HCT116 (cell line): Measurements from ENCODE around the gene COL19A1. TPM values are rescaled to one million over a fixed set of nuclear protein-coding genes. Genes with fewer than 3 reads are reported as not detected.

Source experiments
- ATAC-seq: fragments of 200-7000 bp; cut with Tn5 transposase; 2 replicates; pipeline ENCODE4 v1.9.1; 2020; ENCODE audit warnings: mild to moderate bottlenecking, moderate library complexity
- BruUV-seq: library from RNA; stranded (reverse); fragments of 400-500 nt; replicated peaks from 2 replicates; lab custom pipeline; 2021; lab: Mats Ljungman, UMichigan
- CTCF ChIA-PET: fragments of 300-600 bp; sonication (Branson Sonifier 250); formaldehyde crosslinking; loops from one replicate; lab custom pipeline; 2021; ENCODE audit warnings: antibody characterized with exemption; lab: Charles Lee
- POLR2A ChIA-PET: fragments of 300-600, 350-600 bp; sonication (Branson Sonifier 250); formaldehyde crosslinking; loops from one replicate; lab custom pipeline; 2021; ENCODE audit warnings: antibody characterized with exemption; lab: Charles Lee
- RAD21 ChIA-PET, 2 experiments: fragments of 300-600 bp; sonication (Branson Sonifier 250); formaldehyde crosslinking; loops; one replicate each; lab custom pipeline; 2023; ENCODE audit warnings: low total read pairs in 2 of 2; ENCODE audit not compliant: uncharacterized antibody in 2 of 2, unreplicated experiment in 2 of 2, low non-redundant PET in 1 of 2; lab: Charles Lee
- DNase-seq: peaks from one replicate; pipeline ENCODE4 v3.0.0-alpha.2; 2010; ENCODE audit warnings: low read depth, low spot score
- H2AFZ ChIP-seq: fragments of 200-600 bp; shearing (Covaris generic), sonication (generic); 2 replicates; pipeline ENCODE4 v1.6.1; 2017; ENCODE audit warnings: low read depth, mixed run types, mixed read lengths, antibody characterized with exemption, low read length; ENCODE audit not compliant: poor library complexity, severe bottlenecking
- H3K27ac ChIP-seq: 2 replicates; pipeline ENCODE4 v1.5.1; 2012; ENCODE audit warnings: low read depth, low read length
- H3K27me3 ChIP-seq: fragments of 200-600 bp; sonication (generic); 2 replicates; pipeline ENCODE4 v1.6.1; 2016; ENCODE audit warnings: mixed run types, low read length, mixed read lengths; ENCODE audit not compliant: insufficient read depth
- H3K36me3 ChIP-seq, 2 experiments: fragments of 200-500 bp in 1 of 2; fragments of 200-600 bp in 1 of 2; sonication (Bioruptor generic) in 1 of 2; sonication (generic) in 1 of 2; 2 replicates each; pipeline versions ENCODE4 v1.5.1 to v1.6.1; 2014 to 2016; ENCODE audit warnings: low read length in 2 of 2, inconsistent platforms in 1 of 2, mixed read lengths in 1 of 2, mixed run types in 1 of 2; ENCODE audit not compliant: insufficient read depth in 2 of 2, control insufficient read depth in 1 of 2
- H3K4me1 ChIP-seq, 2 experiments: fragments of 200-600 bp in 1 of 2; sonication (generic) in 1 of 2; 2 replicates each; pipeline versions ENCODE4 v1.5.1 to v1.6.1; 2012 to 2017; ENCODE audit warnings: low read length in 2 of 2, inconsistent platforms in 1 of 2, mild to moderate bottlenecking in 1 of 2, mixed read lengths in 1 of 2, mixed run types in 1 of 2, moderate library complexity in 1 of 2; ENCODE audit not compliant: insufficient read depth in 2 of 2, control insufficient read depth in 1 of 2
- H3K4me2 ChIP-seq: fragments of 200-600 bp; sonication (generic); 2 replicates; pipeline ENCODE4 v1.6.1; 2017; ENCODE audit warnings: mixed run types, low read length, mixed read lengths
- H3K4me3 ChIP-seq, 2 experiments: fragments of 200-600 bp in 1 of 2; sonication (generic) in 1 of 2; replicated peaks in 1 of 2; 2 replicates each; pipeline ENCODE4 v1.5.1; 2011 to 2016; ENCODE audit warnings: low read length in 2 of 2, control low read depth in 1 of 2, low read depth in 1 of 2, mild to moderate bottlenecking in 1 of 2, mixed read lengths in 1 of 2, mixed run types in 1 of 2
- H3K79me2 ChIP-seq: fragments of 200-600 bp; sonication (generic); 2 replicates; pipeline ENCODE4 v1.6.1; 2017; ENCODE audit warnings: mild to moderate bottlenecking, mixed run types, low read length, moderate library complexity, mixed read lengths; ENCODE audit not compliant: insufficient read depth
- H3K9ac ChIP-seq: fragments of 200-600 bp; sonication (generic); 2 replicates; pipeline ENCODE4 v1.6.1; 2016; ENCODE audit warnings: low read length, mixed read lengths
- H3K9me2 ChIP-seq: fragments of 200-600 bp; sonication (generic), shearing (Covaris generic); 2 replicates; pipeline ENCODE4 v1.6.1; 2017; ENCODE audit warnings: mixed run types, mild to moderate bottlenecking, moderate library complexity; ENCODE audit not compliant: insufficient read depth
- H3K9me3 ChIP-seq, 2 experiments: fragments of 200-500 bp in 1 of 2; fragments of 200-600 bp in 1 of 2; sonication (Bioruptor generic) in 1 of 2; sonication (generic) in 1 of 2; 2 replicates each; pipeline ENCODE4 v1.6.1; 2014 to 2017; ENCODE audit warnings: low read length in 2 of 2, mixed read lengths in 2 of 2, inconsistent platforms in 1 of 2, low read depth in 1 of 2, mild to moderate bottlenecking in 1 of 2, mixed run types in 1 of 2, moderate library complexity in 1 of 2; ENCODE audit not compliant: control insufficient read depth in 1 of 2, insufficient read depth in 1 of 2
- H4K20me1 ChIP-seq: fragments of 200-600 bp; sonication (generic), shearing (Covaris generic); 2 replicates; pipeline ENCODE4 v1.6.1; 2017; ENCODE audit warnings: mixed run types, mild to moderate bottlenecking, moderate library complexity; ENCODE audit not compliant: insufficient read depth
- CBX3 ChIP-seq: IDR thresholded peaks from 2 replicates; pipeline ENCODE4 v1.6.1; 2012; ENCODE audit warnings: low read depth
- CEBPB ChIP-seq: IDR thresholded peaks from 2 replicates; pipeline ENCODE4 v1.6.1; 2012; ENCODE audit warnings: low read depth
- CTCF ChIP-seq, 3 experiments: fragments of 200-600 bp in 1 of 3; sonication (generic) in 1 of 3; IDR thresholded peaks in 2 of 3; conservative IDR thresholded peaks in 1 of 3; 2 replicates each; pipeline ENCODE4 v1.5.1; 2012 to 2017; ENCODE audit warnings: low read depth in 2 of 3, low read length in 2 of 3, antibody characterized with exemption in 1 of 3, borderline replicate concordance in 1 of 3, control low read depth in 1 of 3, mild to moderate bottlenecking in 1 of 3, mixed read lengths in 1 of 3, mixed run types in 1 of 3, moderate library complexity in 1 of 3; ENCODE audit not compliant: insufficient read depth in 1 of 3
- EGR1 ChIP-seq: IDR thresholded peaks from 2 replicates; pipeline ENCODE4 v1.6.1; 2012; ENCODE audit warnings: low read depth
- ELF1 ChIP-seq: IDR thresholded peaks from 2 replicates; pipeline ENCODE4 v1.6.1; 2012; ENCODE audit warnings: low read depth, borderline replicate concordance
- EZH2phosphoT487 ChIP-seq: fragments of 200-600 bp; IDR thresholded peaks from 2 replicates; pipeline ENCODE4 v1.6.1; 2018; ENCODE audit warnings: antibody characterized with exemption, borderline replicate concordance
- JUND ChIP-seq: IDR thresholded peaks from 2 replicates; pipeline ENCODE4 v1.6.1; 2012
- MAX ChIP-seq: IDR thresholded peaks from 2 replicates; pipeline ENCODE4 v1.6.1; 2012
- POLR2A ChIP-seq: IDR thresholded peaks from 2 replicates; pipeline ENCODE4 v1.7.0; 2011; ENCODE audit warnings: borderline replicate concordance; ENCODE audit not compliant: insufficient read depth, insufficient read length; ENCODE audit errors: extremely low read depth
- SIN3A ChIP-seq: IDR thresholded peaks from 2 replicates; pipeline ENCODE4 v1.6.1; 2012; ENCODE audit warnings: low read depth
- SP1 ChIP-seq: IDR thresholded peaks from 2 replicates; pipeline ENCODE4 v1.6.1; 2012; ENCODE audit warnings: low read depth
- SRF ChIP-seq: IDR thresholded peaks from 2 replicates; pipeline ENCODE4 v1.6.1; 2012; ENCODE audit warnings: low read depth
- TCF7L2 ChIP-seq: IDR thresholded peaks from 2 replicates; pipeline ENCODE4 v1.7.0; 2011; ENCODE audit warnings: borderline replicate concordance, inconsistent platforms; ENCODE audit not compliant: insufficient read depth, insufficient read length; ENCODE audit errors: extremely low read depth
- ZBTB33 ChIP-seq: IDR thresholded peaks from 2 replicates; pipeline ENCODE4 v1.6.1; 2011; ENCODE audit warnings: mild to moderate bottlenecking, low read length, moderate library complexity; ENCODE audit not compliant: insufficient replicate concordance; ENCODE audit errors: extremely low read depth
- intact Hi-C: fragments of 100-400 bp; cut with micrococcal nuclease; formaldehyde crosslinking; loops from 2 replicates; pipeline ENCODE4 v1.10.0; 2022
- total RNA-seq: library from RNA; stranded (reverse); gene quantifications from one replicate; pipeline ENCODE4 v1.2.1, GENCODE V29; 2021; ENCODE audit not compliant: unreplicated experiment

The COL19A1 gene
- total RNA-seq, 1 experiment from 2014 or later, result not detected

- Histone ChIP-seq H3K4me1 (no peaks in the 10 kb centered on the region), H3K9ac (no peak overlapping the region), H3K27ac (no peak overlapping the region), H3K36me3 (no peaks in the 10 kb centered on the region), H4K20me1 (no peaks in the 10 kb centered on the region), H3K79me2 (no peaks in the 10 kb centered on the region), H3K27me3 (peaks cover 20% of the 10 kb centered on the region; the same call in 1 of the 2 replicates), H3K4me3 (no peak overlapping the region), H2AFZ (no peak overlapping the region), H3K4me2 (no peak overlapping the region), H3K9me3 (no peaks in the 10 kb centered on the region), H3K9me2 (no peaks in the 10 kb centered on the region)
- intact Hi-C loops, result loop anchor here (10.0 kb wide), 1 partner anchor 329 kb away; no protein-coding TSS in a partner anchor
- ChIA-PET CTCF (no interaction called here), POLR2A (no interaction called here), RAD21 (no interaction called here)
- ATAC-seq, result no peak
- no TSS peak for BruUV-seq
- no peak for DNase-seq
- TF ChIP-seq JUND, result no peak
- no peak for TF ChIP-seq ELF1
- TF ChIP-seq CBX3, result no peak
- no peak for TF ChIP-seq TCF7L2
- no peak for TF ChIP-seq EGR1
- TF ChIP-seq CTCF (IDR thresholded peaks at IDR 0.05 in 2 of 3, conservative IDR thresholded peaks at IDR 0.05 in 1 of 3; ENCODE audit: borderline replicate concordance in 1 of 3, insufficient read depth in 1 of 3, low read depth in 2 of 3, low read length in 2 of 3), result no peak
- TF ChIP-seq SIN3A, result no peak
- no peak for TF ChIP-seq ZBTB33
- TF ChIP-seq EZH2phosphoT487, result no peak
- TF ChIP-seq MAX, result no peak
- TF ChIP-seq POLR2A, result no peak
- no peak for TF ChIP-seq SP1
- TF ChIP-seq SRF, result no peak
- TF ChIP-seq CEBPB, result no peak
These were observed 297.4 kb downstream of the COL19A1 start for GRCh38 chr6:70163795-70164194.
